SK-N-SH treated with all-trans-retinoic acid at 6 μM for 48 hours (cell line): ENCODE measurements around the gene PLEKHH1.

Experiments
- ATAC-seq: fragments of 200-7000 bp; cut with Tn5 transposase; 3 replicates; pipeline ENCODE4 v1.9.1; 2020; ENCODE audit warnings: mild to moderate bottlenecking, moderate library complexity
- BACH2 ChIP-seq: fragments of 250-450 bp; sonication (Bioruptor Pico); IDR thresholded peaks from 2 replicates; pipeline ENCODE4 v1.9.0; 2021; ENCODE audit warnings: mild to moderate bottlenecking, borderline replicate concordance
- CSDC2 ChIP-seq: fragments of 250-450 bp; sonication (Bioruptor Pico); IDR thresholded peaks from 2 replicates; pipeline ENCODE4 v1.5.0; 2020; ENCODE audit warnings: mild to moderate bottlenecking, moderate library complexity
- CSRNP3 ChIP-seq: fragments of 250-450 bp; sonication (Bioruptor Pico); IDR thresholded peaks from 2 replicates; pipeline ENCODE4 v1.5.1; 2021; ENCODE audit warnings: mild to moderate bottlenecking, moderate library complexity
- ESRRG ChIP-seq: fragments of 250-450 bp; sonication (Bioruptor Pico); IDR thresholded peaks from 2 replicates; pipeline ENCODE4 v1.6.1; 2021; ENCODE audit warnings: mild to moderate bottlenecking
- OSR1 ChIP-seq: fragments of 250-450 bp; sonication (Bioruptor Pico); IDR thresholded peaks from 2 replicates; pipeline ENCODE4 v1.8.0; 2022; ENCODE audit warnings: moderate library complexity, mild to moderate bottlenecking, inconsistent platforms
- POU6F1 ChIP-seq: fragments of 250-450 bp; sonication (Bioruptor Pico); IDR thresholded peaks from 2 replicates; pipeline ENCODE4 v1.8.0; 2021; ENCODE audit warnings: low read depth, mild to moderate bottlenecking, moderate library complexity, borderline replicate concordance
- RARB ChIP-seq: fragments of 250-450 bp; sonication (Bioruptor Pico); IDR thresholded peaks from 2 replicates; pipeline ENCODE4 v1.8.0; 2021; ENCODE audit warnings: mild to moderate bottlenecking, moderate library complexity
- SNAI2 ChIP-seq: fragments of 250-450 bp; sonication (Bioruptor Pico); IDR thresholded peaks from 2 replicates; pipeline ENCODE4 v1.5.0; 2020; ENCODE audit warnings: mild to moderate bottlenecking, moderate library complexity
- TOX ChIP-seq: fragments of 250-450 bp; sonication (Bioruptor Pico); IDR thresholded peaks from 2 replicates; pipeline ENCODE4 v1.8.0; 2021; ENCODE audit warnings: mild to moderate bottlenecking, moderate library complexity, borderline replicate concordance
- ZNF565 ChIP-seq: fragments of 450-650 bp; formaldehyde crosslinking; conservative IDR thresholded peaks from 2 replicates; pipeline ENCODE4 v1.5.0; 2020; ENCODE audit warnings: low read depth, mild to moderate bottlenecking, moderate library complexity
- ZNF70 ChIP-seq: fragments of 450-650 bp; formaldehyde crosslinking; IDR thresholded peaks from 2 replicates; pipeline ENCODE4 v1.5.0; 2020; ENCODE audit warnings: mild to moderate bottlenecking, moderate library complexity
- ZNF8 ChIP-seq: fragments of 450-650 bp; formaldehyde crosslinking; IDR thresholded peaks from 2 replicates; pipeline ENCODE4 v1.5.0; 2020; ENCODE audit warnings: mild to moderate bottlenecking, moderate library complexity
- TF ChIP-seq, protein P1 (sequence below): fragments of 250-450 bp; sonication (Bioruptor Pico); IDR thresholded peaks from 2 replicates; pipeline ENCODE4 v1.5.1; 2020; ENCODE audit warnings: low read depth, mild to moderate bottlenecking, moderate library complexity
- TF ChIP-seq, protein P2 (sequence below): fragments of 250-450 bp; sonication (Bioruptor Pico); IDR thresholded peaks from 2 replicates; pipeline ENCODE4 v1.8.0; 2020; ENCODE audit warnings: mild to moderate bottlenecking, moderate library complexity, borderline replicate concordance
- TF ChIP-seq, protein P3 (sequence below): fragments of 250-450 bp; sonication (Bioruptor Pico); IDR thresholded peaks from 2 replicates; pipeline ENCODE4 v1.5.0; 2020; ENCODE audit warnings: mild to moderate bottlenecking, moderate library complexity

PLEKHH1 gene

GRCh38 chr14:67602995-67603545, 70.0 kb downstream of the PLEKHH1 start:
- no peak for ATAC-seq
- TF ChIP-seq ESRRG (CRISPR knock-in tag) (no peak), POU6F1 (CRISPR knock-in tag) (no peak), CSRNP3 (no peak), ZNF8 (CRISPR knock-in tag) (no peak), OSR1 (CRISPR knock-in tag) (no peak), ZNF565 (no peak), TOX (CRISPR knock-in tag) (no peak), CSDC2 (no peak), ZNF70 (CRISPR knock-in tag) (no peak), RARB (CRISPR knock-in tag) (no peak)
- TF ChIP-seq, protein P1, sequence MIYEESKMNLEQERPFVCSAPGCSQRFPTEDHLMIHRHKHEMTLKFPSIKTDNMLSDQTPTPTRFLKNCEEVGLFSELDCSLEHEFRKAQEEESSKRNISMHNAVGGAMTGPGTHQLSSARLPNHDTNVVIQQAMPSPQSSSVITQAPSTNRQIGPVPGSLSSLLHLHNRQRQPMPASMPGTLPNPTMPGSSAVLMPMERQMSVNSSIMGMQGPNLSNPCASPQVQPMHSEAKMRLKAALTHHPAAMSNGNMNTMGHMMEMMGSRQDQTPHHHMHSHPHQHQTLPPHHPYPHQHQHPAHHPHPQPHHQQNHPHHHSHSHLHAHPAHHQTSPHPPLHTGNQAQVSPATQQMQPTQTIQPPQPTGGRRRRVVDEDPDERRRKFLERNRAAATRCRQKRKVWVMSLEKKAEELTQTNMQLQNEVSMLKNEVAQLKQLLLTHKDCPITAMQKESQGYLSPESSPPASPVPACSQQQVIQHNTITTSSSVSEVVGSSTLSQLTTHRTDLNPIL (CRISPR knock-in tag) = no peak
- TF ChIP-seq, protein P2, sequence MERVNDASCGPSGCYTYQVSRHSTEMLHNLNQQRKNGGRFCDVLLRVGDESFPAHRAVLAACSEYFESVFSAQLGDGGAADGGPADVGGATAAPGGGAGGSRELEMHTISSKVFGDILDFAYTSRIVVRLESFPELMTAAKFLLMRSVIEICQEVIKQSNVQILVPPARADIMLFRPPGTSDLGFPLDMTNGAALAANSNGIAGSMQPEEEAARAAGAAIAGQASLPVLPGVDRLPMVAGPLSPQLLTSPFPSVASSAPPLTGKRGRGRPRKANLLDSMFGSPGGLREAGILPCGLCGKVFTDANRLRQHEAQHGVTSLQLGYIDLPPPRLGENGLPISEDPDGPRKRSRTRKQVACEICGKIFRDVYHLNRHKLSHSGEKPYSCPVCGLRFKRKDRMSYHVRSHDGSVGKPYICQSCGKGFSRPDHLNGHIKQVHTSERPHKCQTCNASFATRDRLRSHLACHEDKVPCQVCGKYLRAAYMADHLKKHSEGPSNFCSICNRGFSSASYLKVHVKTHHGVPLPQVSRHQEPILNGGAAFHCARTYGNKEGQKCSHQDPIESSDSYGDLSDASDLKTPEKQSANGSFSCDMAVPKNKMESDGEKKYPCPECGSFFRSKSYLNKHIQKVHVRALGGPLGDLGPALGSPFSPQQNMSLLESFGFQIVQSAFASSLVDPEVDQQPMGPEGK (CRISPR knock-in tag) = no peak

- no peak for TF ChIP-seq BACH2
- TF ChIP-seq OSR1 (CRISPR knock-in tag) = no peak
- no peak for TF ChIP-seq RARB (CRISPR knock-in tag)
- no peak for ATAC-seq
Measured at GRCh38 chr14:67607646-67608045, 74.6 kb downstream of the PLEKHH1 start.

DNA sequence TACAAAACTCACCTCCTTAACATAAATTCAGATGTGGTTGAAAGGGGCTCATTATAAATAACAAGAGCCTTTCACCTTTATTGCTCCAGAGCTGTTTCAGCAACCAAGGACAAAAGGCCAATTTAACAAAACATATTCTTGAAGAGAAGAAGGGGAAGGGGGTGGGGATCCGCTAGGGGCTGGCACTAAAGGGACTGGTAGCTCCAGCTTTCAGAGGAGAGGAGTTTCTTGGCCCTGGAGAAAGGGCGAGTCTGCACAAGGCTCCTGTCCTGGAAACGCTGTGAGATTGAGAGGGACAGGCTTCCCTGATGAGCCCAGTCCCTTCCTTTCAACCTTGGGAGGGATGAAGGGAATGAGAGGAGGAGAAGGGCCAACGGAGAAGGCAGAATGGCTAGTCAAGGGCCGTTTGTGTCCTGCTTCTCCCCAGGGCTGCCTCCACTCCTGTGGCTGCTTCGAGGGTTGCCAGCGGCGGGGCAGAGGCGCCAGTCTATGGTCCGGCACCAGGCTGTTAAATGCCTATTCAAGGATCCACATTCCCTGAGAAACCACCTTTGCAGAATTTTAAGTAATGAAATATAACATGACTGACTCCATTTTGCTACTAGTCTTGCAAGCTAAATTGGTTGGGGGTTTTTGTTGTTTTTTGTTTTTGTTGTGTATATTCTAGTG, 76.7 kb downstream of the PLEKHH1 start:
- ATAC-seq = no peak
- no peak for TF ChIP-seq OSR1 (CRISPR knock-in tag)
- no peak for TF ChIP-seq ZNF8 (CRISPR knock-in tag)
- TF ChIP-seq, protein P3, sequence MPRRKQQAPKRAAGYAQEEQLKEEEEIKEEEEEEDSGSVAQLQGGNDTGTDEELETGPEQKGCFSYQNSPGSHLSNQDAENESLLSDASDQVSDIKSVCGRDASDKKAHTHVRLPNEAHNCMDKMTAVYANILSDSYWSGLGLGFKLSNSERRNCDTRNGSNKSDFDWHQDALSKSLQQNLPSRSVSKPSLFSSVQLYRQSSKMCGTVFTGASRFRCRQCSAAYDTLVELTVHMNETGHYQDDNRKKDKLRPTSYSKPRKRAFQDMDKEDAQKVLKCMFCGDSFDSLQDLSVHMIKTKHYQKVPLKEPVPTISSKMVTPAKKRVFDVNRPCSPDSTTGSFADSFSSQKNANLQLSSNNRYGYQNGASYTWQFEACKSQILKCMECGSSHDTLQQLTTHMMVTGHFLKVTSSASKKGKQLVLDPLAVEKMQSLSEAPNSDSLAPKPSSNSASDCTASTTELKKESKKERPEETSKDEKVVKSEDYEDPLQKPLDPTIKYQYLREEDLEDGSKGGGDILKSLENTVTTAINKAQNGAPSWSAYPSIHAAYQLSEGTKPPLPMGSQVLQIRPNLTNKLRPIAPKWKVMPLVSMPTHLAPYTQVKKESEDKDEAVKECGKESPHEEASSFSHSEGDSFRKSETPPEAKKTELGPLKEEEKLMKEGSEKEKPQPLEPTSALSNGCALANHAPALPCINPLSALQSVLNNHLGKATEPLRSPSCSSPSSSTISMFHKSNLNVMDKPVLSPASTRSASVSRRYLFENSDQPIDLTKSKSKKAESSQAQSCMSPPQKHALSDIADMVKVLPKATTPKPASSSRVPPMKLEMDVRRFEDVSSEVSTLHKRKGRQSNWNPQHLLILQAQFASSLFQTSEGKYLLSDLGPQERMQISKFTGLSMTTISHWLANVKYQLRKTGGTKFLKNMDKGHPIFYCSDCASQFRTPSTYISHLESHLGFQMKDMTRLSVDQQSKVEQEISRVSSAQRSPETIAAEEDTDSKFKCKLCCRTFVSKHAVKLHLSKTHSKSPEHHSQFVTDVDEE (CRISPR knock-in tag) = no peak
- no peak for TF ChIP-seq ZNF70 (CRISPR knock-in tag)
- no peak for TF ChIP-seq ESRRG (CRISPR knock-in tag)

- TF ChIP-seq ZNF70 (CRISPR knock-in tag) (no peak), CSRNP3 (no peak), SNAI2 (CRISPR knock-in tag) (no peak), ESRRG (CRISPR knock-in tag) (no peak)
- TF ChIP-seq, protein P3 (CRISPR knock-in tag) = no peak
- TF ChIP-seq, protein P2 (CRISPR knock-in tag) = no peak
- ATAC-seq = no peak
Measured at GRCh38 chr14:67610491-67610890, 77.4 kb downstream of the PLEKHH1 start.
